ENCODE data around the gene TBX10.
"Not testable (repeated sequence)": the region's sequence is repeated elsewhere in the genome, so short reads cannot be mapped to it uniquely, and the experiment has no call there.

Gene TBX10

DNA sequence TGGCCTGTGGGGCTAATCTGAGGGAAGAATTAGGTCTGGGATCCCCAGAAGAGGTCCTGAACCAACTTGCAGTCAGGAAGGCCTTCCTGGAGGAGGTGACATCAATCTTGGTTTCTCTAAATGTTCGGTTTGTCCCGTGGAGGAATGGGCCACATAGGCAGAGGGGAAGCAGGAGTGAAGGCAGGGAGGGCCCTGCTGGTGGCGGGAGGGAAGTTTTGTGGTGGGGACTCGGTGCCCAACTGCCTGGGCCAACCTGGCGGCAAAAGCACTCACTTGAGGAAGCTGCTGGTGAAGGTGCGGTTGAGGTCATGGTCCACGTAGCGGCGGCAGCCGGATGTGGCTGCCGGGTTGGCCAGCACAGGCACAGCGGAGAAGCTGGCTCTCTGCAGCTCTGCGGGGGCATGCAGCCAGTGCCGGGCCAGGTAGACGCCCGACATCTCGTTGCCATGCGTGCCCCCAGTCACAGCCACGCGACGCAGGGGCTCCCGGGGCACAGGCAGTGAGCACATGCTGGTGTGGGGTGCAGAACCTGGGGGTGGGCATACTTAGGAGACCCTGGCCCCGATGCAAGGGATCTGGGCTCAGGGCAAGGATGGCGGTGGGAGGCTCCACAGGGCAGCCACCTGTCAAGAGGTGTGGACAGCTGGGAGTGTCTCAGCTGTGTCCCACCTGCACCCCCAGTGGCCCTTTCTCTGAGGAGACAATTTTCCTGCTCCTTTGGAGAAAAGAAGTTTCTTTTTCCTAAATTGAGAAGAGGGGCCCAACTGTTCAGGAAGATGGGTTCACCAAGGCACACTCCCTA lies 7.2 kb upstream of the TBX10 start:
- no peak for FAIRE-seq
- no peak for DNase-seq (ENCODE audit: low spot score)

DNA sequence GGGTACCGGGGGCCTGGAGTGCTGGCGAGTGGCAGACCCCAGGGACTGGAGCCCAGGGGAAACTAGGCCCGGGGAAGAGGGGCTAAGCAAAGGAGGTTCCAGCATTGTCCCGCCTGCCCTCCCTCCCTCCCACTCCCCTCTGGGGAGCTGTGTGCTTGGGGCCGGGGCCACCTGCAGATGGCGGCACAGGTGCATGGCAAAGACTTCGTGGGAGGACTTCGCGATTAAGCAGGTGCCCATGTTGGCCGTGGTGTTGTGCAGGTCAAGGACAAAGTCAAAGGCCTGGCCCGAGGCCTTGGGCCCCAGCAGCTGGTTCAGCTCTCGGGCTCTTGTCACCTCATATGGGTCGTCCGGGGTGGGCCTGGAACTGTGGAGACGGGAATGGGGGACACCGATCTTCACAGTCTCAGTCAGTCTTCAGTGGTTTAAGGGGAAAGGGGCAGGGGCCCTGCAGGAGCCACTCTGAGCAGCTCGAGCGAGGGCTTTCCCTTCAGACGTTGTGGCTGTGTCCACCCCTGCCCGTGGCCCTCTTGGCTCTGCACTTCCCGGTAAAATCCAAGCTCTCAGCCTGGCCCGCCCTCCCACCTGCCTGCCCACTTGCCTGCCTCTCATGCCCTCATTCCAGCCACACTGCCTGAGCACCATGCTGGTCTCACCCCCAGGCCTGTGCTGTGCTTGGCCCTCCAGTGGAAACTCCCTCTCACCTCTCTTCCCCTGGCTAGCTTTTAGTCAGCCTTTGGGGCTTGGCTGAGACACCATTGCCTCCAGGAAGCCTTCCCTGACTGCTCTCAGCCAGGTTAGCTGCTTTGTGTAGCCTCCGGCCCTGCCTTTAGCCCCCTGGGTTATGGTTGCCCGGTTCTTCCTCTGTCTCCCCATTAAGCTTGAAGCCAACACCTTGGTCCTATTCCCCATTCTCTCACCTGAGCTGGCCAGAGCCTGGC lies 6.2 kb upstream of the TBX10 start:
- no peak for FAIRE-seq
- DNase-seq (ENCODE audit: low spot score), result no peak

DNA sequence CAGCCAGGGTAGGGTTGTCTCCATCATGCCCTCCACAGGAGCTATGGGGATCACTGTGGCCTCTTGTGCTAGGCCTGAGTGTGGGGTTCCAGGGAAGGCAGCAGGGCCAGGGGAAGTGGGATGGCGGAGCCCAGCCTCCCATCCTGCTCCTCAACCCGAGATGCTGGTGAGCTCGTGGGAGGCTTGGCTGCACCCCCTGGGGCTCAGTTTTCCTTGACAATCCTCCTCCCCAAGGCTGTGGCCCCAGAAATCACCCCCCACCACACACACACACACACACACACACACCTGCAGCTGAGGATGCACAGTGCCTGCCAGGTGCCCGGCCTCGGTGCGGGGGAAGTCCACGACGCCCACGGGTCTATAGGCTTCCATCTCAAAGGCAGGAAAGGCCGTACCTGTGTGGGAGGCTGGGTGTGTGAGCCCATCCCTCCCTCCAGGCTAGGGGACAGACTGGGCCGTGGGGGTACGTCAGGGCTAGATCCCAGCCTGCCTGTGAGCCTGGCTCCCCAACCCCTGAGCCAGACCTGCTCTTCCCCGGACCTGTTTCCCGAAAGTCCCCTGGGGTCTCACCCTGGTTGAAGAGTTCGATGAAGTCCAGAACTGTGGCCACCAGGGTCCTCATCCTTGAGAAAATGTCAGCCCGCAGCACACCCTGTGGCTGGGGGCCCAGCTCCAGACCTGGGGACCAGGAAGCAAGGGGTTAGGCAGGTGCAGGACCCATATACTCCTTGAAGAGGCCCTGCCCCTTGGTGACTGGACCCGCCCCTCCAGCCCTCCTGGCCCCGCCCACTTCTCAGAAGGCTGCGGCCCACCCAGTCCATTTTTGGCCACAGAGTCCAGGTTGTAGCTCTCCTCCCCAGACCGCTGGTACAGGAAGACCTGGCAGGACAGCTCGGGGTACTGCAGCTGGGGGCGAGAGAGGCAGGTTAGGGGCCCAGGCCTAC lies 5.2 kb upstream of the TBX10 start:
- DNase-seq (ENCODE audit: low spot score) (no peak), FAIRE-seq (no peak)

- DNase-seq (ENCODE audit: low spot score) (no peak), FAIRE-seq (no peak)
These were observed 4.5 kb upstream of the TBX10 start for GRCh38 chr11:67644042-67644441.

DNA sequence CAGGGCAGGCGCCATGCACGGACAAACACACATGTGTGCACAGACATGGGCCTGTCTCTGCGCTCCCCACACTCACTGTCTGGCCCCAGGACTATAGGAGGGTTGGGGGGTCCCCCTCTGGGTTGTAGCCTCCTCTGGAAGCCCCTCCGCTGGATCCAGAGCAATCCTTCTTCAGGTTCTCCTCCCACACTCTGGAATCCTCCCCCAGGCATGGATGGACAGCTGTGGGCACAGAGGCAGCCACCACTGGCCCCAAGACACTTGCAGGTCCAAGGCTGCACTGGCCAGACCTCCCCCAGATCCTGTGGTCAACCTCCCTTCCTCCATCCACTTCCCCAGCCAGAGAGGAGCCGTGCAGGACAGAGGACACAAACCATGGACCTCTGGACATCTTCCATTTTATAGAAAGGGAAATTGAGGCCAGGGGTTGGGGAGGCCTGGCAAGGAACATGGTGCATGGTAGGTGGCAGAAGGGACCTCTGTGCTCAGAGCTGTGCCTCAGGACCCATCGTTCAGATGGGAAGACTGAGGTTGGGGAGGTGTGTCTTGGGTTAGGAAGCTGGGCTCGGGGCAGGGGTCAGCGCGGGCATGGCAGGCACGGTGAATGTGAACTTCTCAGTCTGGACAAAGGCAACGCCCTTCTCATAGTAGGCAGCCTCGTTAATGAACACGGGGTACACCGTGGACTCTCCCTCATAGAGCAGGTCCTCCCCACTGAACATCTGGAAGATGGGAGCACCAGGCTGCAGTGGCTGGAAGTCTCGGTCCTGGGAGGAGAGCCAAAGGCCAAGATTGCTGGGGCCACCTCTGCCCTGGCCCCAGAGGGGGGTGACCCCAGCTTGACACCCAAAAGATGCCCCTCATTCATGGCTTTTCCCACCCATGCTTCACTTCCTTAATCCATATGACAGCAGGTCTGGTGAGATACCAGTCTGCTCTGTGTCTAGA lies 2.9 kb upstream of the TBX10 start:
- DNase-seq (ENCODE audit: low spot score) (no peak), FAIRE-seq (no peak)

- DNase-seq (ENCODE audit: low spot score), result no peak
- no peak for FAIRE-seq
These were observed 2.0 kb upstream of the TBX10 start for GRCh38 chr11:67641338-67642172.

GRCh38 chr11:67640758-67641337 lies 1.3 kb upstream of the TBX10 start:
- DNase-seq (ENCODE audit: low spot score), result no peak
- peak; percentile 46 for FAIRE-seq

- peak; percentile 56 for DNase-seq (ENCODE audit: low spot score)
- peak; percentile 86 for FAIRE-seq
These were observed 626 bp upstream of the TBX10 start for GRCh38 chr11:67640021-67640757.

DNA sequence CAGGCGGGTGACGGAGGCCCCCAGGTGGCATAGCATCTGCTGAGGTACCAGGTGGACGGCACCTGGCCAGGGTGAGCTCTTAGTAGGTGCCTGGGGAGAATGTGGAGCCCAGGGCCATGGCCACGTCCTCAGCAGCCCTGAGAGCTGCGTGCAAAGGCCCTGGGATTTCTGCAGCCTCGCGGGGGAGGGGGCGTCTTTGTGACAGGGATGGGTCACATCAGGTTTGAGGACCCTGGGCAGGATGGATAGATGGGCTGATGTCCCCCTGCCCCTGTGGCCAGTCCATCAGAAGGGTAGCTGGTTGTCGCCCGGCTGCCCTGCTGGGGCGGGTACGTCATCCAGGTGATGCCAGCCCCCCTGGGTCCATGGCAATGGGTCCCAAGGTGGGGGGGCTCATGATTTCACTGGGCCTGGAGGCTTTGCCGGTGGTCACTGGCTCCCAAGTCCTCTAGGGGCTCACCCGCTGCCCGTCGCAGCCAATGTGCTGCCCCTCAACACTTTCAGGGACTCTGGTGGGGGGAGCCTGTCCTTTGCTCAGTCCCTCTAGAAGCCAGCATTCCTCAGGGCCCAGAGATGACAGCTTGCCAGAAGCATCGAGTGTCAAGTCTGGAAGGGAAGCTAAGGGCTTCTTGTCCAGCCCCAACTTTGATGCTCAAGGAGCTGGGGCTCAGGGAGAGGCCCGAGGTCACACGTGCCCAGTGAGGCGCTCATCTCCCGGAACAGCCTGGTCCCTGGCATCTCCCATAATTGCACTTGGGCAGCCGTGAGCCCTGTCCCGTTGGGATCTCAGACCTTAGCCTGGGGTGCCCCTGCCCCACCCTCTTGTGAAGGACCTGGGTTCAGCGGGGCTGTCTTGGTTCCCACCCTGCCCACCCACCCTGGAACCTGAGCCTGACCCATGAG lies 777 bp downstream of the TBX10 start:
- FAIRE-seq (no peak), DNase-seq (ENCODE audit: low spot score) (no peak)

- FAIRE-seq, result not testable (repeated sequence)
These were observed 2.1 kb downstream of the TBX10 start for GRCh38 chr11:67637441-67637840.

DNA sequence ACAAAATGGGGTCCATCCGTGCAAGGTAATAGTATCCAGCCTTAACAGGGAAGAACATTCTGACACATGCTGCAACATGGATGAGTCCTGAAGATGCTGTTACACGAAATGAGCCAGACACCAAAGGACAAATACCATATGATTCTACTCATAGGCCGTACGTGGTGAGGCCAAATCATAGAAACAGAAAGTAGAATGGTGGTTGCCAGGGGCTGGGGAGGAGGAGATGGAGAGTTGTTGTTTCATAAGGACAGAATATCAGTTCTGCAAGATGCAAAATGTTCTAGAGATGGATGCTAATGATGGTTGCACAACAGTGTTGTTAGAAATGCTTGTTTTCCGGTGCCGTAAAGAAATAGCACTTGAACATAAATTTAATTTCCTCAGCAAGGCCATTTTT lies 2.6 kb downstream of the TBX10 start:
- DNase-seq (ENCODE audit: low spot score), result no peak
- FAIRE-seq, result peak; percentile 20

More at GRCh38 chr11:67637441-67637840, 2.1 kb downstream of the TBX10 start:
- DNase-seq (ENCODE audit: low spot score), result not testable (repeated sequence)

DNA sequence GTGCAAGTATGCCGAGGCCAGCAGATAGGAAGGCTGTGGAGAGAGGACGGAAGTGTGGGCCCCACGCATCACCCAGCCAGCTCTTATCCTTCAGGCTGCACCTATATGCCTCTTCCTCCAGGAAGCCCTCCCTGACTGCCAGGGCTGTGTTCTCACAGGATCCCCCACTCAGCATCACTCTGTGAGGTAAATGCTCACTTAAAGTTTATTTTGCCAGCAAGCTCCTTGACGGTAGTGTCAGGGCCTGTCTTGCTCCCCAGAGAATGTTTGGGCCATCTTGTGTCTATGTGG lies 4.4 kb downstream of the TBX10 start:
- DNase-seq (ENCODE audit: low spot score) (no peak), FAIRE-seq (no peak)

DNA sequence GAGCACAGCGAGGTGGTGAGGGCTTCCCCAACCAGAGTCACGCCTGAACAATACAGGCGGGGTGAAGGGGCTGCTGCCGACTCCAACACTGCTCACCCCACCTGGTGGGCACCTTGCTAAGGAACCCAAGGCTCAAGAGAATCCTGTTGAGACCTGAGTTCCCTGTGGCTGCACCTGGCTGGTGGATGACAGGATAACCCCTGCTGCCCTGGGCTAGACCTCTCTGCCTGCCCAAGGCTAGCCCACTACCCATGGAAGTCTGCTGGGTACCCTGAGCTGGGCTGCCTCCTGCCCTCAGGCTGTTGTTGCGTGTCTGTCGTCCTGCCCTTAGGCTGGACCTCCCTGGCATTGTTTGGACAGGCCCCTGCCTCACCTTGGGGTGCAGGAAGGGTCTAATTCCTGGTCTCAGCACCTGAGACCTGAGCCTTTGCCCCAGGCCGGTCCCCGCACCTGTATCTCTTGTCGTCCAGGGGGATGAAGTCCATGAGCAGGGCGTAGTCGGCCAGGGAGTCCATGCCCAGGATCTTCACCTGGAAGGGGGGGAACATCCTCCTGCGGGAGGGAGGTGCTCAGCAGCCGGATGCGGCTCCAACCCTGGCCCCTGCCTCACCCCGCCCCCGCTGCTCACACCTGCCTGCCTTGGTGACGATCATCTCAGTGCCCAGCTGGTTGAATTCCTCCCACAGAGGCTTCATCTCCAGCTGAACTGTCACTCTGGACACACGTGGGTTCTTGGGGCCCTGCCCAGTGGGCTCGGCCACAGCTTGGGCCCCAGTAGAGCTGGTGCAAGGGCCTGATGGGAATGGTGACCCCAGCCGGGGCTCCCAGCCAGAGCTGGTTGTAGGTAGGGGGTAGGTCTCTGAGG lies 5.0 kb downstream of the TBX10 start:
- FAIRE-seq (peak; percentile 37), DNase-seq (ENCODE audit: low spot score) (no peak)

DNA sequence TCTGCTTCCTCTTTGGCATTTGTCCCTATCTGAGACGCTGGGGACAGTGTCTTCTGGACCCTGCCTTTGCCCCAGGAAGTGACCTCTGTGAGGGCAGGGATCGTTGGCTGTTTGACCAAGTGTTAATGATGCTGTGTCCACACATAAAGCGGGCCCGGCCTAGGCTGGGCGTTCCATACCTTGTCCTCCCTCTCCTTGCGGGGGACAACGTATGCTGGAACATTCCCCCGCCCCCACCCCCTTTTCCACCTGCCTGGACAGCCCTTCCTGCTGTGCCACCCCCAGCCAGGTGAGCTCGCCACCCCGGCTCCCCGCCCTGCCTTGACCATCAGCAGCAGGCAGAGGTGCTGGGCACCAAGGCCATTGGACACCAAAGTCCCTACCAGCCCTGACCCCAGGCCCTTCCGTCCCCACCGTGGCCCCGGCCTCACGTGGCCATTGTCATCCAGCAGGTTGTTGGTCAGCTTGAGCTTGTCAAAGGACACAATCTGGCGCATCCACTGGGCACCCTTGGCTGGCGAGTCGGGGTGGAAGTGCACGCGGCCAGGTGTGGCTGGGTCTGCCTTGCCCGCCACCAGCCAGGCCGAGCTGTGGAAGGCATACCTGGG lies 5.7 kb downstream of the TBX10 start:
- no peak for DNase-seq (ENCODE audit: low spot score)
- FAIRE-seq, result no peak

DNA sequence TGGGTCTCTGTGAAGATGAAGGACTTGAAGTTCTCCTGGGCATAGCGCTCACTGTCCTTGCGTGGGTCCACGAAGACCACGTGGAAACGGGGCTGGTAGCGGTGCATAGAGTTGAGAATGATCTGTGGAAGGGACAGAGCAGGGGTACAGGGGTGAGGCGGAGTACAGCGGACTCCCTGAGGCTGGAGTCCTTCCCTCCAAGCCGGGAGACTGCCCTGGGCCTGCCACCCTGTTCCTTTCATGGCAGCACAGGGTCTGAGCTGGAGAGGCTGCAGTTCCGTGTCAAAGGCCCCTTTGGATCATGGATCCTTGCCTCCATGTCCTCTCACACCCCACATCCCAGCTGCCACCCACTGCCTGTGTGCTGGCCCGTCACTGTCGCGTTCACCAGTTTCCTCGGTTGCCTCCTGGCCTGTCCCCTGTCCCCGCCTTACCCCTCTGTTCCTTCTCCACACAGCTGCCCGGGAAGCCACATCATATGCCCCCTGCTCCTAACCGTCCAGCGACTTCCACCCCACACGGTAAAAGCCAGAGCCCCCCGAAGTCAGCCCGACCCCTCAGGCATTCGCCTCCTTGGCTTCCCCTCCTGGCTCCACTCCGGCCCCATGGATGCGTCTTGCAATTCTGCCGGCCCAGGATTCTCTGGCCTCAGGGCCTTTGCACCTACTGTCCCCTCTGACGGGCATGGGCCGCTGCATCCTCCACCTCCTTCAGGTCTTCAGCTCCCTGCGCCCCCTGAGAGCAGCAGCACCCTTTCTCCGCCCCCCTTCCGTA lies 6.4 kb downstream of the TBX10 start:
- FAIRE-seq, result no peak
- no peak for DNase-seq (ENCODE audit: low spot score)
